ENCODE measurements around the gene NECTIN4.

The NECTIN4 gene

GRCh38 chr1:161111117-161111516 is 21.8 kb upstream of the NECTIN4 start:
- no peak for DNase-seq

- no peak for DNase-seq
These were observed 17.1 kb upstream of the NECTIN4 start for GRCh38 chr1:161106431-161106830.

GRCh38 chr1:161100556-161100955 is 11.2 kb upstream of the NECTIN4 start:
- no peak for DNase-seq

GRCh38 chr1:161099090-161099802 is 9.9 kb upstream of the NECTIN4 start:
- no peak for DNase-seq

GRCh38 chr1:161098210-161099068 is 9.1 kb upstream of the NECTIN4 start, which contains the start of gene KLHDC9:
Gene KLHDC9 (plus strand): TSS chr1:161098361. CDS start chr1:161098536, 175 bp downstream.
- DNase-seq = peak; percentile 81 to 92

DNA sequence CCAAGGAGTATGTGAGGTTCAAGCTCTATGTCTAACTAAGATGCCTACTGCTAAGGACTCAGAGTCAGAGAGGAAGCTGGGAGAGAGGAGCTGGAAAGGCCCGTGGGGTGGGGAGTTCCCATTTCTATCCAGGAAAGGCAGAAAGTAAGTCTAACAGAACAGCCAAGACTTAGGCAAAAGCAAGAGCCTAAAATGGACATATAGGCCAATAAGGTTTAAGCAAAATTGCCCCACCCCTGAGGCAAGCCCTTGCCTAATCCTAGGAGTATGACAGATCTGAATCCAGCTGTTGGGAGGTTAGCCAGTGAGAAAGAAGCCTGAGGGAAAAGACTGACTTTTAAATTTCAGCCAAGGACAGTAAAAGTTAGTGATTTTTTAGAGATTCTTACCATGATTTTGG is 7.2 kb upstream of the NECTIN4 start:
- DNase-seq = no peak

- no peak for DNase-seq
These were observed 6.7 kb upstream of the NECTIN4 start for GRCh38 chr1:161096015-161096414.

- DNase-seq = no peak
These were observed 5.9 kb upstream of the NECTIN4 start for GRCh38 chr1:161095230-161095629.

DNA sequence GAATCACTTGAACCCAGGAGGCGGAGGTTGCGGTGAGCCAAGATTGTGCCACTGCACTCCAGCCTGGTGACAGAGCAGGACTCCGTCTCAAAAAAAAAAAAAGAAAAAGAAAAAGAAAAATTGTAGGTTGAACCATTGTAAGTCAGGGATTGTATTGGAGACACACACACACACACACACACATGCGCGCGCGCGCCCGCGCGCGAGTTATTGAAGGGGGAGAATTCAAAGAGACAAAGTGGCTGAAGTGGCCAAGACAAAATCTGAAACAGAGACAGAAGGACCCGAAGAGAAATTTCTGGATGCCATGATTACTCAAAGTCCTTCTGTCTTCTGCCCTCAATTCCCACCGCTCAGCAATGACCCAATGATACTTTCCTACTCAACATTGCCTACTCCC is 5.1 kb upstream of the NECTIN4 start:
- DNase-seq = no peak

DNA sequence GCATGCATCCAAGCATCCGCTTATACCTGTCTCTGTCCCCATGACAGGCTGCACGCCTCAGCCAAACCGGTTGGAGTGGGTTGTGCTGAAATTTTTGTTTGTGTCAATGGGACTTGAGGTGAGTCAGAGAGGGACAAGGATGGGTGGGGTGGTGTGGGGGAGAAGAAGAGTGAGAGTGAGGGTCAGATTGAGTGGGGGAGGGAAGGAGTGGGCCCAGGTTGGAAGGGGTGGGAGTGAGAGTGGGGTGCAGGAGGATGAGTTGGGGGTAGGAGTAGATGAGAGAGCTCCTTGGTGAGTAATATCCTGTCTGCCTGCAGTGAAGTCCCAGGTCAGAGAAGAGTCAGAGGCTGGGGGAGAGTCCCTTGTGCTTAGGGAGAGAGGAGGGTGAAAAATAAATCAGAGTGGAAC is 3.3 kb upstream of the NECTIN4 start:
- no peak for DNase-seq

- no peak for DNase-seq
These were observed 2.6 kb upstream of the NECTIN4 start for GRCh38 chr1:161091796-161092507.

- no peak for DNase-seq
These were observed 1.7 kb upstream of the NECTIN4 start for GRCh38 chr1:161091093-161091492.

DNA sequence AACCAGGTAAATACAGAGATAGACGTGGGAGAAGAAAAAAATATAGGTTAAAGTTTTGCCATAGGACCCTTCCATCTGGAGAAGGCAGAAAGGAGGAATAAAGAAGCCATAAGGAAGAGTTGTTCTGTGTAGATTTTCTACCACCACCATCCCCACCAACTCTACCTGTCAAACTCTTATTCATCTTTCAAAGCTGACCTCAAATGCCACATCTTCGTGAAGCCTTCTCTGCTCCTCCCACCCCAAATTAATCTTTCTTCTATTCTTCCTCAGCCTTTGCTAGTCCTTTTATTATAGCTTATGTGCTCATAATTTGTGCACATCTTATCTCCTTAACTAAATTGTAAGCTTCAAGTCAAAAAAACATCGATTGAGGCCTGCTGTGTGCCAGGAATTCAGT is 1.3 kb upstream of the NECTIN4 start:
- no peak for DNase-seq

- DNase-seq = no peak
These were observed 580 bp upstream of the NECTIN4 start for GRCh38 chr1:161089938-161090337.

DNA sequence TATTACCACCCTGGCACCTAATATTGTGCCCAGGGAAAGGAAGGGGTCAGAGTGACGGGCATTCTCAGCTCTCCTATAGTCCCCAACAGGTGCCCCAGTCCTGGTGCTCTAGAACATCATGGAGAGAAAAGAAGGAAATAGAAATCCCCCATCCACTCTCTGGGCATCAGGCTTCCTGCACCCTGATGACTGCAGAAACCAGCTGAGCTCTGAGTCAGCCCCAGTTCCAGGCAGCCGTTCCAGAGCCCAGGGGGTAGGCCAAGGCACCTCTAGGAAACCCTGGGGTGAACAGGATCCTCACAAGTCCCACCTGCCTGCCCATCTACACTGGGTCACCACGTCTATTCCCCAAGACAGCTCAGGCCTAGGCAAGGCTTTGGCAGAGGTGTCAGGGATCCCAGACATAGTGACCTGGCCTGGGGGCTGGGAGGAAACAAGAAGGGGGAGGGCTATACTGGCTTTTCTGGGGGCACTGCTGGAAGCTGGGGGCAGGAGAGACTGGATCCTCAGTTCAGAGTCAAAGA is 709 bp downstream of the NECTIN4 start:
- DNase-seq = no peak

- no peak for DNase-seq
These were observed 2.9 kb downstream of the NECTIN4 start for GRCh38 chr1:161086457-161086856.

- no peak for DNase-seq
These were observed 4.2 kb downstream of the NECTIN4 start for GRCh38 chr1:161085165-161085564.

GRCh38 chr1:161084597-161084988 is 4.8 kb downstream of the NECTIN4 start:
- no peak for DNase-seq

GRCh38 chr1:161083748-161084596 is 5.4 kb downstream of the NECTIN4 start:
- DNase-seq = no peak

DNA sequence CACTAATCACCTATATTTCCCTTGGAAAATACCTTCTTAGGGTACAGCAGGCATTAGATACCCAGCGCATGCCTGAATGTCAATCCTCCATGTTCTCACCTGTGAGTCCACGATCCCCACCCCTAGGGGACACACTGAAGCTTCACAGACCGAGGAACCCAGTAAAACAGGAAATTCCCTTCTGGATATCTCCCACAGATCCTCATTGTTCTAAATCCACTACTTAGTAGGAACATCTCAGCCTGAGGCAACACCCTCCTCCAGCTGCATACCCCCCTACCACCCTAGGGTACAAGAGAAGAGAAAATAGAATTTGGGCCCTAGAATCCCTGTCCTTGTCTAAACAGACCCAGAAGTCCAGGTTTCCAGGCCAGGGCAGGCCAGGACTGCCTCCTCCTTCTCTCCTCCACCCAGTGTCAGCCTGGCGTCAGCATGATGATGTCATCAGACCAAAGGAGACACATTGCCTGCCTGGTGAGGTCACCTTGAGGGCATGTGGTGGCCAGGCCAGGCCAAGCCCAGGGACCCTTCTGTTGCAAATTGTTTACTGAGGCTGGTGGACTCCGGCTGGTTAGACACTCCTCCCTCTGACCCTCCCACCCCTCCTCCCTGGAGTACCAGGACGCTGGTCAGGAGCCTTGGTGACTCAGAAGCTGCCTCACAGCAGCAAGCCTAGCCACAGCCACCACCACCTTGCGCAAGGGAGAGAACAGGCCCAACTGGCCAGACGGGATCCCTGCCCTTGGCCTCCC is 6.2 kb downstream of the NECTIN4 start:
- DNase-seq = no peak

DNA sequence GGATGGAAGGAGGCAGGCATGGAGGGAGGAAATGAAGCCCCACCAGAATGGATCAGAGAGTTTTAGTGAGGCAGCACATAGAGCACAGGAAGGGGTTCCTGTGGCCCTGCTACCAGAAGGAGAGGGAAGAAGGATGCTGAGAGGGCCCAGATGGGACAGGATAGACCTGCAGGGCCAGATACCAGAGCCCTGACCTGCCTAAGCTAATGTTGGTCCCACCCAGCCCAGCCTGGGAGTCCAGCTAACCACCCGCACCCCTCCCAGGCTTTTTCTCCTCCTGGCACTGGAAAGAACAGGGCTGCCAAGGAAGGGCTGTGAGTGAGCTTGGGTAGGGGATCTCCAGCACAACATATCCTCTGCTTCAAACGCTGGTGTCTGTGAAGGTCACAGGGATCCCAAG is 6.9 kb downstream of the NECTIN4 start:
- DNase-seq = no peak

GRCh38 chr1:161081519-161081918 is 7.8 kb downstream of the NECTIN4 start:
- no peak for DNase-seq

Data from NCI-H524 (cell line).